ENCODE results near the gene OR9Q1.
"Not testable (repeated sequence)": the region's sequence is repeated elsewhere in the genome, so short reads cannot be mapped to it uniquely, and the experiment has no call there.

OR9Q1 gene

DNA sequence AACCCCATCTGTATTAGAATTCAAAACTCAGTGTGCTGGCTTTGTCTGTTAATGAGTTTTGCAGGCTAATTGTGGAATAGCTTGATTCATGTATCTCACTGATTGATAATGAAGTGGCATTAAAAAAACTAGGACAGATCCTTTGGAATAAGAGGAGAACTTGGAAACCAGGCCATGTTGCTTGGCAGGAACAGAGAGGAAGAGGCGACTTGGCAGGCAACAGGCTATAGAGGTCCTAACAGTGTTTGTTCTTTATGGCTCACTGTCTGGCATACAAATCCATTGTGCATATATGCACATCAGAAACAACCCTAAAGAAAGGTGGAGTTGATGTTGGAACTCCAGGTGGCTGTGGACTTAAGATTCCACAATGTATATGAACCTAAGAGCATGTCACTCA lies 119.1 kb downstream of the OR9Q1 start:
- DNase-seq: no peak

DNA sequence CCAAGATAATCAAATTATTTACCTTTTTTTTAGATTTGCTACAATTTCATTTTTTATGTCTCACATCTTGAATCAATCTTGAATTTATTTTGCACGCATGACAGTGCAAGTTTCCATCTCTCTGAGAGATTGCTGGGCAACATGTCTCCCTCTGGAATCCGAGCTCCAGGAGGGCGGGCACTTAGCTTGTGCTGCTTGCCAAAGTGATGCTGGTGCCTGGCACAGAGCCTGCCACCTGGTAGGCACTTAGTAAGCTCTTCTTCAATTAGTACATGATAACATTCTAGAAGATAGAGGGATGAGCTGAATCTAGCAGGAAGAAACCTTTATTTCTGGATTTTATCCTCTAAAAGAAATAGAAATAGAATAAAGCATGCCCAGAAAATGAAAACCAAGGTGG lies 129.1 kb downstream of the OR9Q1 start:
- no peak for DNase-seq

DNA sequence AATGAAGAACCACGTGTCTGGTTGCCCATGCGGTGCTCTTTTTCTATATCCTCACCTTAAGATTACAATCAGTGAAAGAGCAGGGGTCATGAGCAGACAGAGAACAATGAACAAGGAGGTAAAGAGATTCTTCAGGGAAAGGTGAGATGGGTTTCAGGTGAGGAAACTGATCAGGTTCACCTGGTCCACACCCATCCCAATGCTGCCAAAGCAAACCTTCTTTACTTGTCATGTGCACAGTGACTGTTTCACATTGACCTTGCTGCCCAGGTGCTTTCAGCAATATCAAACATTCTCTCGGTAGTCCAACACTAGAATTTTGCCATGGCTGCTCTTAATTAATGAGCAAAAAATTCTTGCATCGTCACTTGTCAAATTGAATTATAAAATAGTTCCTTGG lies 140.7 kb downstream of the OR9Q1 start:
- no peak for DNase-seq

DNA sequence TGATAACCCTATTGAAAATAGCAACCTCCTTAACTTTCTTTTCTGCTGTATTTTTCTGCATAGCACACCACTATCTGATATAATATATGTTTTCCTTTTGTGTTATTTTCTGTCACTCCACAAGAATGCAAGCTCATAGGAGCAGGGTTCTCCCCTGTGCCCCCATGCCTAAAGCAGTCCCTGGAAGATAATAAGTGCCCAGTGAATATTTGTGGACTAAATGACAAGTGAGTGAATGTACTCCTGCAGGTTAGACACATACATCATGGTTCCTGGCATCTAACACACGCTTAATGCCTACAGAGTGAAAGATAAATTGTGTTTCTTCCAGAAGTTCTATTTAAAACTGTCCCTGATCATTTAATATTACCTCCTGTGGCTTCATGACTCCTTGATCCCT lies 141.3 kb downstream of the OR9Q1 start:
- no peak for DNase-seq

DNA sequence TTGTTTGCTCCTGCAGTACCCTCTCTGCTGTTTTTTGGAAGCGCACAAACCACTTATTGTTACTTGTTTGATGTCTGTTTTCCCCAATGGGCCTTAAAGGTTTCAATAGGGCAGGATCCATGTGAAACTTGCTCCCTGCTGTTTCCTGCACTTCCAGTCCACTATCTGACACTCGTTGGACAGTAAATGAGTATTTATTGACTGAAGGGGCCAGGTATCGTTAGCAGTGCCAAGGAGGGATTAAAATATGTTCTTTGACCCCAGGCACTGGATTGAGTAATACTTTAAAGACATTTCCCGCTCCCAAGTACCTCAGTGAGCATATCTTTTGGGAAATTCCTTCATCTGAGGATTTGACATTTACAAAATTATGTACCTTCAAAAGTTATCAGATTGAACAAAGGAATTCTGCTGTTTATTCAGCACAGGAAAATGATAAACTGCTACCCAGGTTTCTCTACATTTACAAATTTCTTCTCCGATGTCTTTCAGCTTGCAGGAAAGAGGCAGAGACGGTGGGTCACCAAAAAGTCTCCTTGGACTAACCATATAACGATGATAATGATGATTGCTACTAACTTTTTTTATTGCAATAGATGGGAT lies 141.9 kb downstream of the OR9Q1 start:
- DNase-seq: no peak

DNA sequence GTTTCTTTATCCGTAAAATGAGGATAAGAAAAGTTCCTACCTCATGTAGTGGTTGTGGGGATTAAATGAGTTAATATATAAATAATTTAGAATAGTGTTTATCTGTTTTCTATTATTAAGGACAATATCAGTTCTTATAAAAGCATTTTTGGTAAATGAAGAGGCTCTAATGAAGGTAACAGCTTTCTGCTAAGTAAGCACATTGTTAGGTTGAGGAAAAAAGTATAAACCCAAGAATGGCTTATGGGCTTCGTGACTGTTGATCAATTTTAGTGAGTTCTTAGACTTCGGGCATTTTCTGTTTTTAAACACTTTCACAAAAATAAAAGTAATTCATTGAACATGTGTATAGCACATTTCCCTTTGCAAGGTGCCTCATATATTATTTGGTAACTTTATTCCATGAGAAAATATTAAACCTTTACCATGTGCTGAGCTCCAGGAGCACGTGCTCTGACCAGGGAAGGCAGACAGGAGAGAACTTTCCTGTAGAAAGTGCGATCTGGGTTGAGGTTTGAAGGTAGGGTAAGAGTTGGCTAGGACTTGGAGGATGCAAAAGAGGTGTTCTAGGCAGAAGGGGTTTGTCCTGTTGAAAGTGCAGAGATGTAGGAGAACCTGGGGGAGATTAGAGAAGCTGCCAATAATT lies 153.9 kb downstream of the OR9Q1 start:
- DNase-seq: no peak

DNA sequence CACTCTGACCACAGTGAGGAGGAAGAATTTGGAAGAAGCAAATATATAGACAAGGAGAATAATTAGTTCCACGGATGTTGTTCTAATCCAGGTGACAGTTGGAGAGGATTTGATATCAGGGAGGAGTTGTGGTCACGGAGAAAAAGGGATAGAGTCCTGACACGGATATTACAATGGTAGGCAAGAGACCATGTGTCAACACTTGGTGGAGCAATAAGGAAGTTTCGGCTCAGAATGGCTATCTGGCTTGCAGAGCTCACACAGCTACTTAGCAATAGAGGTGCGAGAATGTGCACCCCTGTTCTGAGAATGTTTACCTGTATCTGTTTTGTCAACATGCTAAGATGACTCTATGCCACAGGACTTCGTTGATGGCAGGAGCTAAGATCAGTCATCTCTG lies 154.8 kb downstream of the OR9Q1 start:
- DNase-seq: no peak

DNA sequence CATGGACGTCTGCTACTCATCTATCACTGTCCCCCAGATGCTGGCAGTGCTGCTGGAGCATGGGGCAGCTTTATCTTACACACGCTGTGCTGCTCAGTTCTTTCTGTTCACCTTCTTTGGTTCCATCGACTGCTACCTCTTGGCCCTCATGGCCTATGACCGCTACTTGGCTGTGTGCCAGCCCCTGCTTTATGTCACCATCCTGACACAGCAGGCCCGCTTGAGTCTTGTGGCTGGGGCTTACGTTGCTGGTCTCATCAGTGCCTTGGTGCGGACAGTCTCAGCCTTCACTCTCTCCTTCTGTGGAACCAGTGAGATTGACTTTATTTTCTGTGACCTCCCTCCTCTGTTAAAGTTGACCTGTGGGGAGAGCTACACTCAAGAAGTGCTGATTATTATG lies 156.0 kb downstream of the OR9Q1 start:
- no peak for DNase-seq

DNA sequence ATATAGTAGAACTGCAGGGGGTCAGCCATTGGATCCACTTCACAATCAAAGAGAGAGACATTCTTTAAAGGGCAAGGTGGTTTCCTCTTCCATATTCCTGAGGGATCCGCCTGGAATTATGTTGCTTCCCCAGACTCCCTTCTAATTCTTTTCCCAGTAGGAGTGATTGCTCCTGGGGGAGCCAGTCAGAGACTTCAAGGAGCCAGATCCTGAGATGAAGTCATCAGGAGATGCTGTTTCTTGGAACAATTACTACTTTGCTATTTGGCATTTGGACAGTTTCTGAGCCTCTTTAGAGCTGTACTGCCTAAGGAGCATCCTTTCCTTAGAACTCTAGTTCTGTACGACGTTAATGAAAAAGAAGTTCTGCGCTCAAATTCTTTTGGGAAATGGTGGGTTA lies 163.3 kb downstream of the OR9Q1 start:
- DNase-seq: no peak

DNA sequence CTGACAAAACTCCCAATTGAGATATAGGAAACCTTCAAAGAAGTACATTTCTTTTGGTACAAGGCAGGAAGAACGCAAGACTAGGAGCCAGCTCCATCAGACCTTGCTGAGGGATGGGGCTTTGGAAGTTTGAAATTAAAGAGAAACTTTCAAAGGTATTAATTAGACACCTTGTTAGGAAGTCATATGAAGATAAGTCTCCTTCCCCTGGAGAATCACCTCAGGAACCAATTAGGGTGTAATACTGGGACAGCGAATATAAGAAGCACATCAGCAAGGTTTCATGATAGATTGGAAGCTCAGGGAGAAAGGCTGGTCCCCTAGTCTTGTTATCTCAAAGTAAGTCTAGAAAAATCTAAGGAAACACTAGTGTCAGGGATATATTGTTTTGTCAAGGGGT lies 165.1 kb downstream of the OR9Q1 start, which contains the start of gene OR9Q2:
Gene OR9Q2 (plus strand): TSS at position 301 of the 400 bp plus-strand sequence. CDS start 1,421 bp downstream, outside the sequence.
- no peak for DNase-seq

DNA sequence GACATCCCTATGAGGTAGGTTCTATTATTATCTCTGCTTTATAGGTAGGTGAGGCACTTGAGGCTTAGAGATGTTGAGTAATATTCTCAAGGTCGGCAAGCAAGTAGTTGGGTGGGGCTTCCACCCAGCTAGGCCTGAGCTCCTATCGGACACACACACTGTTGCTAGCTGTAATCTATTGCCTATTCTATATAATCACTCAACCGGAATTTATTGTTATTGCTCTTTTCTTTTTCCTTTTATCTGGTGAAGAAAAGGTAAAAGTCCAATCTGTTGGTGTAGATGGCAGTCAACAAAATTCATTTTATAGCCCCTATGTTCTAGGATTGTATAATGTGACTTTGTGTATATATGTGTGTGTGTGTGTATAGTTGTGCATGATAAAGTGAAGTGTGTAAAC lies 168.5 kb downstream of the OR9Q1 start:
- no peak for DNase-seq

DNA sequence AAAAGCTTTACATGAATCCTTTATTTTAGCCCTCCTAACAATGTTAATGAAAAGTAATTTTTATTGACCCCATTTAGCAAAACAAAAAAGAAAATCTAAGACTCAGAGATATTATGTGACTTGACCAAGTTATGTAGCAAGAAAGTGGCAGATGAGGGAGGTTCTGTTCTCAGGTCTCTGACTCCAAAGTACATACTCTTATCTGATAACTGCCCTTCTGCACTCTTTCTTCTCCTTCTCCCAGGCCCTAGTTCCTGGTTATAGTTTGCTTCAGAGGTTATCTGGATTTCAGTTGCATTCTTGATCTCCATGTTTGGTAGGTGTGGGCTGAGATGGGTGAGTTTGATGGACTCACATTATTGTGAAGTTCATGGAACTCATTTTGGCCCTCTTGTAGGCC lies 169.7 kb downstream of the OR9Q1 start:
- DNase-seq: no peak

DNA sequence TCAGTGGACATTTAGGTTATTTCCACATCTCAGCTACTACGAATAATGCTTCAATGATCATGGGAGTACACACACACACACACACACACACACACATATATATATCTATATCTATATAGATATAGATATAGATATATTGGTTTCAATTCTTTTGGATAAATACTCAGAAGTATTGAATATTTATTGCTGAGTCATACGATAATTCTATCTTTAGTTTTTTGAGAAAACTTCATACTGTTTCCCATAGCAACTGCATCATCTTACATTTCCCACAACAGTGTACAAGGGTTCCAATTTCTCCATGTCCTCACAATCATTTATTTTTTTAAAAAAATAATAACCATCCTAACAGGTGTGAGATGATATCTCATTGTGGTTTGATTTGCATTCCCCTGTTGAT lies 172.3 kb downstream of the OR9Q1 start:
- no peak for DNase-seq

DNA sequence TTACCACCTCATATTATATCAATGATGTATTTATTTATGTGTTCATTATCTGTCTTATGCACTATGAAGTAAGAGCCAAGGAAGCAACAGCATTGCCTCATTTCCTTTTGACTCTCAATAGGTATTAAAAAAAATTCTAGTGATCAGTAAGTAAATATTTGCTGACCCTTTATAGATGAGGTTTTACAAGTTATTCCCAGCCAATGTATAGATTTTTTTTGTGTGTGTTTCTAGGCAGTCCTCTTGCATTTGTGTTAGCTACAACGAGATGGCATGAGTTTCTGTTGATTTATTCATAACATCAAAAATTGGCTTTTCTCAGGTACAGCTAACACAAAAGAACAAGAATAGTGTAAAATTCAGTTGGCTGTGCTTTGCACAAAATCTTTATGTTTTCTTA lies 175.6 kb downstream of the OR9Q1 start:
- DNase-seq: no peak

DNA sequence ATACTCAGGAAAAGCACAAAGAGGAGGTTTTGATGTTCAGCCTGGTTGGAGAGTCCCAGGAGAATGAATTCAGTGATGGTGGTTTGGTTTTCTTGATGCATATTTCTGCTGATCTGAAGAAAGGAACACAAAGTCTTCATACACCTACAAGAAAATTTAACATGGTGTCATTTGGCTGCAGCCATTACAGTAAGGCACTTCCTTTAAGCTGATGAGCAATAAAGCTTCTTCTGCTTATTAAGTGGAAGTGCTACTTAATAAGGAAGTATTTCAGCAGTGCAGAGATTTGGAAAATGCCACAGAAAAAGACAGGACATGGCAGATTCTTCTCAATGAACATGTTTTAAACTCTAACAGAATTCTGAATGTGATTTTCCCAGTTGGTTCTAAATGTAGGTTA lies 180.4 kb downstream of the OR9Q1 start, which contains the start of gene OR1S2:
Gene OR1S2 (minus strand): TSS at position 101 of the 400 bp plus-strand sequence. CDS start 0 bp downstream, at position 101.
- DNase-seq: no peak

DNA sequence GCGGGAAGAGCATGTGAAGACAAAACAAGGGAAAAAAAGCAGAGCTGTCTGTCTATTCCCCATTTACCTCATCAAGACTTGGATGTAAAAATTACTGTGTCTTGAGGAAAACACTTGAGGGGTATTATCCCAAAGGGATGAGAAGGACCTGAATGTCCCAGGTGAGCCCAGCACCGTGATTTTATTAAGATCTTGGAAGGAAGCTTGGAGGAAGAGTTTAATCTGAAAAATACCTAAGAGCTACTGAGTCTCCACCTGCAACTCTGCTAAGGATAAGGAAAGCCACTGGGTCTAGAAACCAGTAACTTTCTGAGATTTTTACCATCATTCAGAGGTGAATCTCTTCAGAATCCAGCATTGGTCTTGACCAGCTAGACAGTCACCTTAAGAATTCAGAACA lies 188.7 kb downstream of the OR9Q1 start, which contains the start of gene OR1S1:
Gene OR1S1 (plus strand): TSS at position 301 of the 400 bp plus-strand sequence.
- not testable (repeated sequence) for DNase-seq

DNA sequence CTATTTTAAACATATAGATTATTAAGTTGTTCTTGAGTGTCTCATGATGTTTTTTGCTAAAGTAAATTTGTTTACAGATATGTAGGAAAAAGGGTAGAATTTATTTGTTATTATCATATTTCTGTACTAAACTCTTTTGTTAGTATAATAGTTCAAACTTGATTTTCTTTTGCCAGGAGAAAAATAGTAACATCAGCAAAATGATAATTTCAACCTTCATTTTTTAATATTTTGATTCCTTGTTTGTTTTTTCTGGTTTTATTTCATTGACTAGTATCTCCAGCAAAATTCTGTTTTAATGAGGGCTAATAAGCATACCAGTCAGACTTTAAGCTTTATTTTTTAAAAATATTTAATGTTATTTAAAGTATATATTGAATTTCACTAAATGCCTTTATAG lies 192.8 kb downstream of the OR9Q1 start:
- no peak for DNase-seq

DNA sequence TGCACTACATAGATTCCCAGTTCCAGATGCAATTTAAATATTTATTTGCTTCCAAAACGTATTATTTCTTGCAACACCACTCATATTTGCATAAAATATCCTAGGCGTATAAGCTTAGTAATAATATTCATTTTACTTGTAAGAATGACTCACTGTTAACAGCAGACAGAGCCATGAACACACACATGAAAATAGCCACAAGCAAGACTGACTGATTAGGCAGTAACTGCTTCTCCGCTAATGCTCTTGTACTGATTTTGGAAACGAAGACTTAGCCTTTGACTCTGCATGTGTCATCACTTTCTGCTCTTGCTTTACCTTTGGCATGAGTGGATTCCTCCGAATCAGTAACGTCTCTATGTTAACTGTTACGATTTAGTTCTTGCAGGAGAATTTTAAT lies 199.0 kb downstream of the OR9Q1 start:
- no peak for DNase-seq

DNA sequence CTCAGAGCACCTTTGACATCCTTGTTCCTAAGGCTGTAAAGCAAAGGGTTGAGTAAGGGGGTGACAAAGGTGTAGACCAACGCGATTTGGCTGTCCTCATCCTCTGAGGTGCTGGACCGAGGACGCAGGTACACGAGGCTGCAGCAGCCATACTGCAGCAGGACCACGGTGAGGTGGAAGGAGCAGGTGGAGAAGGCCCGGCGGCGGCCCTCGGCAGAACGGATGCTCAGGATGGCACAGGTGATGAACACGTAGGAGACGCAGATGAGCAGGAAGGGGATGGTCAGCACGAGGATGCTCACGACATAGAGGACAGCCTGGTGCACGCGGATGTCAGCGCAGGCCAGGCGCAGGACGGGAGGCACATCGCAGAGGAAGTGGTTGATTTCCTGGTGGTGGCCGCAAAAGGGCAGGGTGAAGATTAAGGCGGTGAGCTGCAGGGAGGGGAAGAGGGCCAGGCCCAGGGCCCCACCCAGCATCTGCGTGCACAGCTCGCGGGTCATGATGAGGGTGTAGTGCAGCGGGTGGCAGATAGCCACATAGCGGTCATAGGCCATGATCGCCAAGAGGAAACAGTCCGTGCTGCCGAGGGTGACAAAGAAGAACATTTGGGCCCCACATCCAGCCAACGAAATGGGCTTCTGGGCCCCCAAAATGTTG lies 204.4 kb downstream of the OR9Q1 start:
- no peak for DNase-seq
